Lower leg skin (tissue), 3 donors: ENCODE results near the gene KRT31.

Experiments
- CTCF ChIP-seq, 3 donors: fragments of 450-650 bp; IDR thresholded peaks; one replicate each; pipeline ENCODE4 v1.5.1; 2016; ENCODE audit warnings: antibody characterized with exemption in 3 of 3, mild to moderate bottlenecking in 3 of 3, moderate library complexity in 2 of 3
- POLR2A ChIP-seq, 2 donors: fragments of 450-650 bp; IDR thresholded peaks; one replicate each; pipeline ENCODE4 v1.6.1; 2016 to 2017; ENCODE audit warnings: antibody characterized with exemption in 2 of 2, mild to moderate bottlenecking in 1 of 2, moderate library complexity in 1 of 2

GRCh38 chr17:41347869-41348760 is 49.3 kb downstream of the KRT31 start:
- TF ChIP-seq CTCF (IDR thresholded peaks at IDR 0.05) (no peak), POLR2A (IDR thresholded peaks at IDR 0.05) (no peak)
